Erythroblast (primary cell): ENCODE data around the gene PHF20.

Experiments
- GATA1 ChIP-seq: IDR thresholded peaks from 2 replicates; pipeline ENCODE4 v1.6.1; 2011; ENCODE audit warnings: low read depth, mild to moderate bottlenecking, control low read depth, low read length, moderate library complexity
- POLR2A ChIP-seq: IDR thresholded peaks from 2 replicates; pipeline ENCODE4 v1.6.1; 2011; ENCODE audit warnings: mild to moderate bottlenecking, low read length

- TF ChIP-seq POLR2A (no peak), GATA1 (no peak)
These were observed 109.9 kb downstream of the PHF20 start for GRCh38 chr20:35881676-35882075.
